Measurements from ENCODE around the gene ZNF620.

Gene ZNF620

DNA sequence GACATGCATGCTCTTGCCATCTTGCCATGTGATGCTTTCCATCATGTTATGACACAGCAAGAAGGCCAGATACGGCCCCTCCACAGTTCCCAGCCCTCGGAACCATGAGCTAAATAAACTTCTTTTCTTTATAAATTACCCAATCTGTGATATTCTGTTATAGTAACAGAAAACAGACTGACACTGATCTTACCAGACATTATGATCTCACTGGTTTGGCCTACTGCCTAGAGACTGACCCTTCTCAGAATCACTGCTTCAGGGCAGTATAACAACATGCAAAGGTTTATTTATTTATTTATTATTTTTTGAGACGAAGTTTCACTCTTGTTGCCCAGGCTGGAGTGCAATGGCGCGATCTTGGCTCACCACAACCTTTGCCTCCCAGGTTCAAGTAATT, 14.9 kb upstream of the ZNF620 start:
- Histone ChIP-seq H3K4me3 (ENCODE audit: low read length) (no peak overlapping the region), H3K18ac (ENCODE audit: low read length) (no peak overlapping the region), H3K27me3 (ENCODE audit: insufficient read depth, low read length, poor library complexity) (no peaks in the 10 kb centered on the region), H3K36me3 (ENCODE audit: control insufficient read depth, insufficient read depth, low read length) (peaks cover 9% of the 10 kb centered on the region), H3K23ac (ENCODE audit: low read length) (no peak overlapping the region), H3K79me1 (ENCODE audit: low read length) (no peaks in the 10 kb centered on the region), H2BK5ac (ENCODE audit: low read length) (no peak overlapping the region), H2AK5ac (ENCODE audit: low read length) (no peak overlapping the region), H4K8ac (ENCODE audit: low read depth, low read length) (no peak overlapping the region), H3K79me2 (ENCODE audit: control insufficient read depth, insufficient read depth, low read length) (no peaks in the 10 kb centered on the region), H3K4me1 (ENCODE audit: control insufficient read depth, low read depth, low read length) (no peaks in the 10 kb centered on the region), H3K9ac (ENCODE audit: low read length) (no peak overlapping the region), H3K56ac (ENCODE audit: low read length) (no peak overlapping the region), H3K27ac (ENCODE audit: low read depth, low read length) (no peak overlapping the region), H2BK15ac (replicated peaks; ENCODE audit: low read depth) (no peak overlapping the region), H2BK120ac (ENCODE audit: low read depth, low read length) (no peak overlapping the region), H3K4ac (ENCODE audit: low read depth, low read length) (no peak overlapping the region), H3K4me2 (ENCODE audit: low read length) (no peak overlapping the region), H4K5ac (ENCODE audit: low read length) (no peak overlapping the region)
- no peak for DNase-seq
- WGBS (ENCODE audit: extremely low coverage, insufficient coverage, low lambda C conversion rate), result no CpG with 5 or more reads among the region's 5 CpGs

DNA sequence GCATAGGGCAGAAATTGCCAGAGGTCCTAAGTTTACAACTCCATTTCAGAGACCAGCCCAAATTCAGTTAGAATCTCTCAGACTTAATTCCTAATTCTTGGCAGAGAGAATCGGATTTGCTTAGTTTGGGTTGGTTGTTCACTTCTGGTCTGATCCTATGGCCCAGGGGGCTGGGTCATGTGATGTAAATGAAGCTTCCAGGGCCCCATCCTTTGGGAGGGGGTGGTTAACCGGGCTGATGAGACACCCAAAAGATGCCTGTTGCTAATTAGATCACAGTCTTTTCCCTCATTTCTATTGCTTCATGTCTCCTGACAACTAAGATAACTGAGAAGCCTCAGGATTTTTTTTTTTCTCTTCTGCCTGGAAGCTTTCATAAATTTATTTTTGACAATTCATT, 11.1 kb upstream of the ZNF620 start:
- no peak overlapping the region for H4K5ac ChIP-seq (ENCODE audit: low read length)
- H2AK5ac ChIP-seq (ENCODE audit: low read length), result no peak overlapping the region
- H3K56ac ChIP-seq (ENCODE audit: low read length), result no peak overlapping the region
- H2BK120ac ChIP-seq (ENCODE audit: low read depth, low read length), result no peak overlapping the region
- H3K4me2 ChIP-seq (ENCODE audit: low read length), result no peak overlapping the region
- H3K23ac ChIP-seq (ENCODE audit: low read length), result no peak overlapping the region
- WGBS (ENCODE audit: extremely low coverage, insufficient coverage, low lambda C conversion rate), result no CpG with 5 or more reads among the region's 2 CpGs
- H3K36me3 ChIP-seq (ENCODE audit: control insufficient read depth, insufficient read depth, low read length), result no peaks in the 10 kb centered on the region
- H2BK5ac ChIP-seq (ENCODE audit: low read length), result no peak overlapping the region
- no peak overlapping the region for H2BK15ac ChIP-seq (replicated peaks; ENCODE audit: low read depth)
- DNase-seq, result no peak
- H3K79me1 ChIP-seq (ENCODE audit: low read length), result no peaks in the 10 kb centered on the region
- H3K9ac ChIP-seq (ENCODE audit: low read length), result no peak overlapping the region
- no peak overlapping the region for H3K4ac ChIP-seq (ENCODE audit: low read depth, low read length)
- no peaks in the 10 kb centered on the region for H3K4me1 ChIP-seq (ENCODE audit: control insufficient read depth, low read depth, low read length)
- no peaks in the 10 kb centered on the region for H3K79me2 ChIP-seq (ENCODE audit: control insufficient read depth, insufficient read depth, low read length)
- no peaks in the 10 kb centered on the region for H3K27me3 ChIP-seq (ENCODE audit: insufficient read depth, low read length, poor library complexity)
- no peak overlapping the region for H4K8ac ChIP-seq (ENCODE audit: low read depth, low read length)
- no peak overlapping the region for H3K27ac ChIP-seq (ENCODE audit: low read depth, low read length)
- no peak overlapping the region for H3K4me3 ChIP-seq (ENCODE audit: low read length)
- no peak overlapping the region for H3K18ac ChIP-seq (ENCODE audit: low read length)

DNA sequence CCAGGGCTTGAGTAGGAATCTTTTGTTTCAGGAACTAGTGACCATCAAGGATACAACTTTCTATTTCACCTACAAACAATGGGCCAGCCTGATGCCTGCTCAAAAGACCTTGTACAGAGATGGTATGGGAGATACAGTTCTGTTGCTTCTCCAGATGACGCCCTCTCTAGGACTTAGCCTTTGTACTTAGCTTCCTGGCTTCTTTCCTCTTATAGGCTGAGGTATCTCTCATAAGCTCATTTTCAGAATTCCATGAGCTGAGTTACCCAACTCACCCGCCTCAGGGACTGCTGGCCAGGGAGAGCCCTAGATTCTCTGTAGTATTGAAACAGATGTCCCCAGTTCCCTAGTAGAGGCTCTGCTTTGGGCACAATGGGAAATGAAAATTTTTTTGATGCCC, 8.6 kb upstream of the ZNF620 start:
- H2BK5ac ChIP-seq (ENCODE audit: low read length), result no peak overlapping the region
- H3K4me2 ChIP-seq (ENCODE audit: low read length), result no peak overlapping the region
- no peak overlapping the region for H3K27ac ChIP-seq (ENCODE audit: low read depth, low read length)
- no peak overlapping the region for H3K56ac ChIP-seq (ENCODE audit: low read length)
- DNase-seq, result no peak
- H3K9ac ChIP-seq (ENCODE audit: low read length), result no peak overlapping the region
- WGBS (ENCODE audit: extremely low coverage, insufficient coverage, low lambda C conversion rate), result no CpG with 5 or more reads among the region's 2 CpGs
- H3K79me1 ChIP-seq (ENCODE audit: low read length), result no peaks in the 10 kb centered on the region
- no peak overlapping the region for H4K5ac ChIP-seq (ENCODE audit: low read length)
- H3K4me3 ChIP-seq (ENCODE audit: low read length), result no peak overlapping the region
- no peak overlapping the region for H3K18ac ChIP-seq (ENCODE audit: low read length)
- H2AK5ac ChIP-seq (ENCODE audit: low read length), result no peak overlapping the region
- H2BK120ac ChIP-seq (ENCODE audit: low read depth, low read length), result no peak overlapping the region
- H3K27me3 ChIP-seq (ENCODE audit: insufficient read depth, low read length, poor library complexity), result no peaks in the 10 kb centered on the region
- no peaks in the 10 kb centered on the region for H3K4me1 ChIP-seq (ENCODE audit: control insufficient read depth, low read depth, low read length)
- H3K36me3 ChIP-seq (ENCODE audit: control insufficient read depth, insufficient read depth, low read length), result no peaks in the 10 kb centered on the region
- no peak overlapping the region for H4K8ac ChIP-seq (ENCODE audit: low read depth, low read length)
- no peak overlapping the region for H3K23ac ChIP-seq (ENCODE audit: low read length)
- no peak overlapping the region for H2BK15ac ChIP-seq (replicated peaks; ENCODE audit: low read depth)
- no peak overlapping the region for H3K4ac ChIP-seq (ENCODE audit: low read depth, low read length)
- no peaks in the 10 kb centered on the region for H3K79me2 ChIP-seq (ENCODE audit: control insufficient read depth, insufficient read depth, low read length)

DNA sequence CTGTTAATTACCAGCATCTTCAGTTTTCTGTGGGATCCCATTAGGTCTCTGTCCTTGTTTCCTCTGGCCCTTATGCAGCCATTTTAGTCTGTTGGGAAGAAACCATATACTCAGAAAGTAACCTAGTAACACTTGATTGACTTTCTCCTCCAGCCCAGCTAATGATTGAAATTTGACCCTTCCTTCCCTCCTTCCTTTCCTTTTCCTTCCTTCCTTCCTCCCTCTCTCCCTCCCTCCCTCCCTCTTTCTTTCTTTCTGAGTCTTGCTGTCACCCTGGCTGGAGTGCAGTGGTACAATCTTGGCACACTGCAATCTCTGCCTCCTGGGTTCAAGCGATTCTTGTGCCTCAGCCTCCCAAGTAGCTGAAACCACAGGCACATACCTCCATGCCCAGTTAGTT, 5.9 kb upstream of the ZNF620 start:
- Histone ChIP-seq H3K36me3 (ENCODE audit: control insufficient read depth, insufficient read depth, low read length) (no peaks in the 10 kb centered on the region), H3K18ac (ENCODE audit: low read length) (no peak overlapping the region), H3K23ac (ENCODE audit: low read length) (no peak overlapping the region), H3K4ac (ENCODE audit: low read depth, low read length) (no peak overlapping the region), H2BK120ac (ENCODE audit: low read depth, low read length) (no peak overlapping the region), H3K27ac (ENCODE audit: low read depth, low read length) (no peak overlapping the region), H3K79me1 (ENCODE audit: low read length) (no peaks in the 10 kb centered on the region), H4K8ac (ENCODE audit: low read depth, low read length) (no peak overlapping the region), H3K9ac (ENCODE audit: low read length) (no peak overlapping the region), H3K4me2 (ENCODE audit: low read length) (no peak overlapping the region), H2BK5ac (ENCODE audit: low read length) (no peak overlapping the region), H3K27me3 (ENCODE audit: insufficient read depth, low read length, poor library complexity) (no peaks in the 10 kb centered on the region), H3K79me2 (ENCODE audit: control insufficient read depth, insufficient read depth, low read length) (no peaks in the 10 kb centered on the region), H2AK5ac (ENCODE audit: low read length) (no peak overlapping the region), H3K4me1 (ENCODE audit: control insufficient read depth, low read depth, low read length) (no peaks in the 10 kb centered on the region), H3K4me3 (ENCODE audit: low read length) (no peak overlapping the region), H3K56ac (ENCODE audit: low read length) (no peak overlapping the region), H4K5ac (ENCODE audit: low read length) (no peak overlapping the region), H2BK15ac (replicated peaks; ENCODE audit: low read depth) (no peak overlapping the region)
- WGBS (ENCODE audit: extremely low coverage, insufficient coverage, low lambda C conversion rate), result no CpG with 5 or more reads among the region's 1 CpG
- no peak for DNase-seq

DNA sequence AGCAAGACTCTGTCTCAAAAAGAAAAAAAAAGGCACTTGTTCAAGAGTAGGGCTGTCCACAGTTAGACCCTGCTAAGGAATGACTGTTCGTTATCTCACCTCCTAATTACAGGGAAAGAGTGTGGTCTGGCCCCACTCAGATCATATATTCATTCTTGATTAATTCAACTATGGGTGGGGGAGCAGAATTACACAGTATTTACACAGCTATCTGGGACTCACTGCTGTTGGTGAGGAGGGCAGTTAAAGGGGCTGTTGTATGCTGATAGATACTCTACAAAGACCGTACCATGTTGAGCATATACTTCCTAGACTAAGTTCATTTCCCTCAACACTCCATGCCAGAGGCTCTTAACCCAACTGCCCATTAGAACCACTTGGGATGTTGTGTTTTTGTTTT, 3.8 kb upstream of the ZNF620 start:
- Histone ChIP-seq H2BK5ac (ENCODE audit: low read length) (no peak overlapping the region), H3K9ac (ENCODE audit: low read length) (no peak overlapping the region), H2BK120ac (ENCODE audit: low read depth, low read length) (no peak overlapping the region), H2AK5ac (ENCODE audit: low read length) (no peak overlapping the region), H3K36me3 (ENCODE audit: control insufficient read depth, insufficient read depth, low read length) (no peaks in the 10 kb centered on the region), H3K27ac (ENCODE audit: low read depth, low read length) (no peak overlapping the region), H4K5ac (ENCODE audit: low read length) (no peak overlapping the region), H3K4me2 (ENCODE audit: low read length) (no peak overlapping the region), H4K8ac (ENCODE audit: low read depth, low read length) (no peak overlapping the region), H3K4ac (ENCODE audit: low read depth, low read length) (no peak overlapping the region), H3K27me3 (ENCODE audit: insufficient read depth, low read length, poor library complexity) (no peaks in the 10 kb centered on the region), H3K18ac (ENCODE audit: low read length) (no peak overlapping the region), H3K4me1 (ENCODE audit: control insufficient read depth, low read depth, low read length) (no peaks in the 10 kb centered on the region), H3K79me1 (ENCODE audit: low read length) (no peaks in the 10 kb centered on the region), H3K4me3 (ENCODE audit: low read length) (no peak overlapping the region), H3K23ac (ENCODE audit: low read length) (no peak overlapping the region), H3K56ac (ENCODE audit: low read length) (no peak overlapping the region), H2BK15ac (replicated peaks; ENCODE audit: low read depth) (no peak overlapping the region), H3K79me2 (ENCODE audit: control insufficient read depth, insufficient read depth, low read length) (no peaks in the 10 kb centered on the region)
- no CpG with 5 or more reads among the region's 2 CpGs for WGBS (ENCODE audit: extremely low coverage, insufficient coverage, low lambda C conversion rate)
- no peak for DNase-seq

DNA sequence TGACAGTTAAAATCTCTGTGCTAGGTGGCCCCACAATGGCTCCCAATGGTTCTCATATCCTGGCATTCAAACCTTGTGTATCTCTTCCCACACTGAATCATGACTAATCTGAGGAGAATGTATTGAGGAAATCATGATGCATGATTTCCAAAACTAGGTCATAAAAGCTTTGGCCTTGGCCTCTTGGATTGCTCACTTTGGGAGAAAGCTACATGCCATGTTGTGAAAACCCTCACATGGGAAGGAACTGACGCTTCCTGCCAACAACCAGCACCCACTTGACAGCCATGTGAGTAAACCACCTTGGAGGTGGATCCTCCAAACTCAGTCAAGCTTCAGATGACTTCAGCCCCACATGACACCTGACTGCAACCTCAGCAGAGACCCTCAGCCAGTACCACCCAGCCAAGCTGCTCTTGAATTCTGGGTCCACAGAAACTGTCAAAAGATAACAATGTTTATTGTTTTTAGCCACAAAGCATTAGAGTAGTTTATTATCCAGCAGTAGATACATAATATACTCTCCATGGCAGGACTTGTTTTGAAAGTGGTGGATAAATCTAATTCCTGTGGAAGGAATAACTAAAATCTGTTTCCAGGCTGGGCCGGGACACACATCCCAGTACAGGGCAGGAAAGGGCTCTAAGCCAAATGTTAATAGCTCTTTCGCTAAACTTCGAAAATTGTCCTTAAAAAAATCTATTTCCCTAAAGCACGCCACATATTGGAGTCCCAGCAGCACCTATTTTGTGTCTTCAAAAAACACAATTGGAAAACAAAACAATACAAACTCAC, 1.0 kb upstream of the ZNF620 start:
- H3K4me2 ChIP-seq (ENCODE audit: low read length), result no peak overlapping the region
- H3K27me3 ChIP-seq (ENCODE audit: insufficient read depth, low read length, poor library complexity), result no peaks in the 10 kb centered on the region
- DNase-seq, result peak; percentile 40
- no peak overlapping the region for H2BK5ac ChIP-seq (ENCODE audit: low read length)
- no peak overlapping the region for H3K9ac ChIP-seq (ENCODE audit: low read length)
- H3K18ac ChIP-seq (ENCODE audit: low read length), result no peak overlapping the region
- H3K23ac ChIP-seq (ENCODE audit: low read length), result no peak overlapping the region
- no peak overlapping the region for H3K4me3 ChIP-seq (ENCODE audit: low read length)
- no peak overlapping the region for H2AK5ac ChIP-seq (ENCODE audit: low read length)
- no peaks in the 10 kb centered on the region for H3K79me2 ChIP-seq (ENCODE audit: control insufficient read depth, insufficient read depth, low read length)
- no peak overlapping the region for H3K56ac ChIP-seq (ENCODE audit: low read length)
- no peak overlapping the region for H2BK15ac ChIP-seq (replicated peaks; ENCODE audit: low read depth)
- no peak overlapping the region for H4K8ac ChIP-seq (ENCODE audit: low read depth, low read length)
- H3K4ac ChIP-seq (ENCODE audit: low read depth, low read length), result no peak overlapping the region
- no peak overlapping the region for H3K27ac ChIP-seq (ENCODE audit: low read depth, low read length)
- WGBS (ENCODE audit: extremely low coverage, insufficient coverage, low lambda C conversion rate), result no CpG with 5 or more reads among the region's 5 CpGs
- H3K4me1 ChIP-seq (ENCODE audit: control insufficient read depth, low read depth, low read length), result no peaks in the 10 kb centered on the region
- H3K36me3 ChIP-seq (ENCODE audit: control insufficient read depth, insufficient read depth, low read length), result no peaks in the 10 kb centered on the region
- no peaks in the 10 kb centered on the region for H3K79me1 ChIP-seq (ENCODE audit: low read length)
- no peak overlapping the region for H2BK120ac ChIP-seq (ENCODE audit: low read depth, low read length)
- H4K5ac ChIP-seq (ENCODE audit: low read length), result no peak overlapping the region

Data from mesendoderm (in vitro differentiated cells).